Measurements from ENCODE around the gene THAP4. TPM values are rescaled to one million over a fixed set of nuclear protein-coding genes. Genes with fewer than 3 reads are reported as not detected.

The THAP4 gene
- total and polyA plus RNA-seq, 2 of the 13 experiments (the other 11 are each of a cell fraction or from before 2014, with no cell fraction given), result 59.7 to 75.7 TPM

DNA sequence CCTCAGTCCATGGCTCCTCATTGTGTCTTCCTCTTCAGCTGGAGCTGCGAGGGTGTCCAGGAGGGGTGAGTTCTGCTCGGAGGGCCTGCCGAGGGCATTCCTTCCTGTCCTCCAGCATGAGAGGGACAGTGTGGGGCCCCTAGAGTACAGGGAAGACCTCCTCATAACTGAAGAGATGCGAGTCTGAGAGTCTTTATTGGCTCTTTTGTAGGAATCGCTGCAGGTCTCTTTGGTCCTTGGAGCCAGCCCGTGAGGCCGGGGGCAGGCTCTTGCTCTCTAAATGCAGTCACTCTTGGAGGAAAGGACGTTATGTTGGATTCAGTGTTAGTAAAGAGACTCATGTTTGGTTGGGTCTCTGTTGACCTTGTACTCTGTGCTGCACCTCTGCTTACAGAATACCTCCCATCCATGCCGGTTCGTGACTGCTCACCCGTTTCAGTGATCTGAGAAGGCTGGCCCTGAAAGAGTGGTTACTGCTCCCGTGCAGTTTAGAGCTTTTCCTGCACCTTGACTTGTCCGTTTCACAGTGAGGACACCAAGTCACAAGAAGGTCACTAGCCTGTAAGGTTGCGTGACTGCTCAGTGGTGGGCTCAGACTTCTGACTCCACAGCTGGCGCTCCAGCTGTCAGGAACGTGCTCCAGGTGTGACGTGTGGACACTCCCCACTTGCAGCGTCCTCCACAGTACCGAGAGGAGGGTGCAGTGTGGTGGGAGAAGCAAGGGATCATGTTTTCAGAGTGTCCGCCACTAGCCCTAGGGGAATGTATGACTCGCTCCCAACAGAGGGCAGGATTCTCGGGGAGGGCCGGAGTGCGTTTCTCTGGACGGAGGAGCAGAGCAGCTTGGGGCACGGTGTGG is 8.3 kb upstream of the THAP4 start (continued):
- TF ChIP-seq, protein P1, sequence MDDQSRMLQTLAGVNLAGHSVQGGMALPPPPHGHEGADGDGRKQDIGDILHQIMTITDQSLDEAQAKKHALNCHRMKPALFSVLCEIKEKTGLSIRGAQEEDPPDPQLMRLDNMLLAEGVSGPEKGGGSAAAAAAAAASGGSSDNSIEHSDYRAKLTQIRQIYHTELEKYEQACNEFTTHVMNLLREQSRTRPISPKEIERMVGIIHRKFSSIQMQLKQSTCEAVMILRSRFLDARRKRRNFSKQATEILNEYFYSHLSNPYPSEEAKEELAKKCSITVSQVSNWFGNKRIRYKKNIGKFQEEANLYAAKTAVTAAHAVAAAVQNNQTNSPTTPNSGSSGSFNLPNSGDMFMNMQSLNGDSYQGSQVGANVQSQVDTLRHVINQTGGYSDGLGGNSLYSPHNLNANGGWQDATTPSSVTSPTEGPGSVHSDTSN (CRISPR knock-in tag; IDR thresholded peaks at IDR 0.05; ENCODE audit: borderline replicate concordance), result no peak
- peak; percentile 61 for TF ChIP-seq POLR2G (IDR thresholded peaks at IDR 0.05; ENCODE audit: low read depth, low read length)
- peak; percentile 87; the same call in 1 of the 2 replicates for TF ChIP-seq ZFP37 (CRISPR knock-in tag; IDR thresholded peaks at IDR 0.05; ENCODE audit: borderline replicate concordance)
- no peak for TF ChIP-seq AGO2 (optimal IDR thresholded peaks at IDR 0.05; ENCODE audit: low read depth, low read length)
- no peak for TF ChIP-seq MZF1 (CRISPR knock-in tag; IDR thresholded peaks at IDR 0.05; ENCODE audit: borderline replicate concordance)
- no peak for TF ChIP-seq ELF3 (CRISPR knock-in tag; IDR thresholded peaks at IDR 0.05)
- peak; percentile 41 for TF ChIP-seq KDM2A (CRISPR knock-in tag; IDR thresholded peaks at IDR 0.05; ENCODE audit: borderline replicate concordance, low read depth)
- TF ChIP-seq KDM1A (CRISPR knock-in tag; IDR thresholded peaks at IDR 0.05), result no peak
- TF ChIP-seq, protein P2, sequence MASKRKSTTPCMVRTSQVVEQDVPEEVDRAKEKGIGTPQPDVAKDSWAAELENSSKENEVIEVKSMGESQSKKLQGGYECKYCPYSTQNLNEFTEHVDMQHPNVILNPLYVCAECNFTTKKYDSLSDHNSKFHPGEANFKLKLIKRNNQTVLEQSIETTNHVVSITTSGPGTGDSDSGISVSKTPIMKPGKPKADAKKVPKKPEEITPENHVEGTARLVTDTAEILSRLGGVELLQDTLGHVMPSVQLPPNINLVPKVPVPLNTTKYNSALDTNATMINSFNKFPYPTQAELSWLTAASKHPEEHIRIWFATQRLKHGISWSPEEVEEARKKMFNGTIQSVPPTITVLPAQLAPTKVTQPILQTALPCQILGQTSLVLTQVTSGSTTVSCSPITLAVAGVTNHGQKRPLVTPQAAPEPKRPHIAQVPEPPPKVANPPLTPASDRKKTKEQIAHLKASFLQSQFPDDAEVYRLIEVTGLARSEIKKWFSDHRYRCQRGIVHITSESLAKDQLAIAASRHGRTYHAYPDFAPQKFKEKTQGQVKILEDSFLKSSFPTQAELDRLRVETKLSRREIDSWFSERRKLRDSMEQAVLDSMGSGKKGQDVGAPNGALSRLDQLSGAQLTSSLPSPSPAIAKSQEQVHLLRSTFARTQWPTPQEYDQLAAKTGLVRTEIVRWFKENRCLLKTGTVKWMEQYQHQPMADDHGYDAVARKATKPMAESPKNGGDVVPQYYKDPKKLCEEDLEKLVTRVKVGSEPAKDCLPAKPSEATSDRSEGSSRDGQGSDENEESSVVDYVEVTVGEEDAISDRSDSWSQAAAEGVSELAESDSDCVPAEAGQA (IDR thresholded peaks at IDR 0.05; ENCODE audit: low read depth), result 0 out of 2 replicates have a peak, but pooled peaks have one; percentile 39
- TF ChIP-seq, protein P2 (CRISPR knock-in tag; IDR thresholded peaks at IDR 0.05; ENCODE audit: borderline replicate concordance), result no peak
- TF ChIP-seq HOXA7 (CRISPR knock-in tag; IDR thresholded peaks at IDR 0.05), result no peak
- no peak for TF ChIP-seq KLF11 (CRISPR knock-in tag; IDR thresholded peaks at IDR 0.05)
- TF ChIP-seq, protein P3, sequence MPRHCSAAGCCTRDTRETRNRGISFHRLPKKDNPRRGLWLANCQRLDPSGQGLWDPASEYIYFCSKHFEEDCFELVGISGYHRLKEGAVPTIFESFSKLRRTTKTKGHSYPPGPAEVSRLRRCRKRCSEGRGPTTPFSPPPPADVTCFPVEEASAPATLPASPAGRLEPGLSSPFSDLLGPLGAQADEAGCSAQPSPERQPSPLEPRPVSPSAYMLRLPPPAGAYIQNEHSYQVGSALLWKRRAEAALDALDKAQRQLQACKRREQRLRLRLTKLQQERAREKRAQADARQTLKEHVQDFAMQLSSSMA (CRISPR knock-in tag; IDR thresholded peaks at IDR 0.05), result peak; percentile 81; the same call in 1 of the 2 replicates
- TF ChIP-seq NFYB (CRISPR knock-in tag; IDR thresholded peaks at IDR 0.05), result no peak
- no peak for TF ChIP-seq XBP1 (CRISPR knock-in tag; IDR thresholded peaks at IDR 0.05)
- TF ChIP-seq, protein P4, sequence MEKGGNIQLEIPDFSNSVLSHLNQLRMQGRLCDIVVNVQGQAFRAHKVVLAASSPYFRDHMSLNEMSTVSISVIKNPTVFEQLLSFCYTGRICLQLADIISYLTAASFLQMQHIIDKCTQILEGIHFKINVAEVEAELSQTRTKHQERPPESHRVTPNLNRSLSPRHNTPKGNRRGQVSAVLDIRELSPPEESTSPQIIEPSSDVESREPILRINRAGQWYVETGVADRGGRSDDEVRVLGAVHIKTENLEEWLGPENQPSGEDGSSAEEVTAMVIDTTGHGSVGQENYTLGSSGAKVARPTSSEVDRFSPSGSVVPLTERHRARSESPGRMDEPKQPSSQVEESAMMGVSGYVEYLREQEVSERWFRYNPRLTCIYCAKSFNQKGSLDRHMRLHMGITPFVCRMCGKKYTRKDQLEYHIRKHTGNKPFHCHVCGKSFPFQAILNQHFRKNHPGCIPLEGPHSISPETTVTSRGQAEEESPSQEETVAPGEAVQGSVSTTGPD (CRISPR knock-in tag; IDR thresholded peaks at IDR 0.05), result no peak; the same call in 1 of the 2 replicates
- TF ChIP-seq, protein P5, sequence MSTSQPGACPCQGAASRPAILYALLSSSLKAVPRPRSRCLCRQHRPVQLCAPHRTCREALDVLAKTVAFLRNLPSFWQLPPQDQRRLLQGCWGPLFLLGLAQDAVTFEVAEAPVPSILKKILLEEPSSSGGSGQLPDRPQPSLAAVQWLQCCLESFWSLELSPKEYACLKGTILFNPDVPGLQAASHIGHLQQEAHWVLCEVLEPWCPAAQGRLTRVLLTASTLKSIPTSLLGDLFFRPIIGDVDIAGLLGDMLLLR (CRISPR knock-in tag; IDR thresholded peaks at IDR 0.05), result no peak
- TF ChIP-seq RELA (CRISPR knock-in tag; IDR thresholded peaks at IDR 0.05), result 0 out of 2 replicates have a peak, but pooled peaks have one; percentile 50
- TF ChIP-seq MBD4 (IDR thresholded peaks at IDR 0.05; ENCODE audit: borderline replicate concordance, low read length), result no peak
- no peak for TF ChIP-seq ZNF577 (CRISPR knock-in tag; IDR thresholded peaks at IDR 0.05; ENCODE audit: borderline replicate concordance, low read depth)
